NCI-H2227 (cell line): ENCODE results near the gene ATP5ME.
"Not testable (repeated sequence)": the region's sequence is repeated elsewhere in the genome, so short reads cannot be mapped to it uniquely, and the experiment has no call there.

Experiments used
- DNase-seq: peaks from one replicate; lab custom pipeline; 2025; ENCODE audit not compliant: unreplicated experiment; lab: John Stamatoyannopoulos, UW

Gene ATP5ME

GRCh38 chr4:635851-636627, 38.0 kb downstream of the ATP5ME start:
- DNase-seq: no peak

DNA sequence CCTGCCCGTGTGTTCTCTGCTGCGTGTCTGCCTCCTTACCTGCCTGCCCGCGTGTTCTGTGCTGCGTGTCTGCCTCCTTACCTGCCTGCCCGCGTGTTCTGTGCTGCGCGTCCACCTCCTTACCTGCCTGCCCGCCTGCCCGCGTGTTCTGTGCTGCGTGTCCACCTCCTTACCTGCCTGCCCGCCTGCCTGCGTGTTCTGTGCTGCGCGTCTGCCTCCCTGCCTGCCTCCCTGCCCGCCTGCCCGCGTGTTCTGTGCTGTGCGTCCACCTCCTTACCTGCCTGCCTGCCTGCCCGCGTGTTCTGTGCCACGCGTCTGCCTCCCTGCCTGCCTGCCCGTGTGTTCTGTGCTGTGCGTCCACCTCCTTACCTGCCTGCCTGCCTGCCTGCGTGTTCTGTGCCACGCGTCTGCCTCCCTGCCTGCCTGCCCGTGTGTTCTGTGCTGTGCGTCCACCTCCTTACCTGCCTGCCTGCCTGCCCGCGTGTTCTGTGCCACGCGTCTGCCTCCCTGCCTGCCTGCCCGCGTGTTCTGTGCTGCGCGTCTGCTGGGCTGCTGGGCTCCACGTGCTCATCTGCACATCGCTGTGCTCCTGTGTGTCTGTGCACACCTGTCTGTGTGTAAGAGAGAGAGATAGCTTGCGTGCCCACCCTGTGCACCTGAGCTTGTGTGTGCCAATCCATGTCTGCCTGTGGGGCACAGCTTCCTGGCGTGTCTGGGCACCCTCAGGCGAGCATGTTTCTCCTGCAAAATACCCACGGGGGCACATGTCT, 38.8 kb downstream of the ATP5ME start:
- not testable (repeated sequence) for DNase-seq

- no peak for DNase-seq
These were observed 39.5 kb downstream of the ATP5ME start for GRCh38 chr4:634599-634985.

- no peak for DNase-seq
These were observed 40.0 kb downstream of the ATP5ME start for GRCh38 chr4:633976-634598.

GRCh38 chr4:633406-633805, 40.7 kb downstream of the ATP5ME start:
- no peak for DNase-seq

DNA sequence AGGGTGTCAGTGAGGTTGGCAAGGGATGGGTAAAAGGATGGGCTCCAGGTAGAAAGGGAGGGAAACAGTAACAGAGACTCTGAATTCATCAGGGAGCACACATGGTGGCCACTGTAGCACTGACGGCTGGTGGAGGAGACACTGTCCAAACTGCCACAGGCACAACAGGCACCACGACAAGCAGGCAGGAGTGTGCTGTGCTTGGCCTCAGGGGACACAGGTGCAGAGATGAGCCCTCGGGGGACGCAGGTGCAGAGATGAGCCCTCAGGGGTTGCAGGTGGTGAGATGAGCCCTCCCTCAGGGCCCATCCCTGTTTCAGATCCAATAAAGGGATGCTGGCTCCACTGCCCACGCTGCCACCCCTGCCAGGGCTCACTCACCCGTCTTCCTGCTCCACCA, 41.1 kb downstream of the ATP5ME start:
- no peak for DNase-seq

DNA sequence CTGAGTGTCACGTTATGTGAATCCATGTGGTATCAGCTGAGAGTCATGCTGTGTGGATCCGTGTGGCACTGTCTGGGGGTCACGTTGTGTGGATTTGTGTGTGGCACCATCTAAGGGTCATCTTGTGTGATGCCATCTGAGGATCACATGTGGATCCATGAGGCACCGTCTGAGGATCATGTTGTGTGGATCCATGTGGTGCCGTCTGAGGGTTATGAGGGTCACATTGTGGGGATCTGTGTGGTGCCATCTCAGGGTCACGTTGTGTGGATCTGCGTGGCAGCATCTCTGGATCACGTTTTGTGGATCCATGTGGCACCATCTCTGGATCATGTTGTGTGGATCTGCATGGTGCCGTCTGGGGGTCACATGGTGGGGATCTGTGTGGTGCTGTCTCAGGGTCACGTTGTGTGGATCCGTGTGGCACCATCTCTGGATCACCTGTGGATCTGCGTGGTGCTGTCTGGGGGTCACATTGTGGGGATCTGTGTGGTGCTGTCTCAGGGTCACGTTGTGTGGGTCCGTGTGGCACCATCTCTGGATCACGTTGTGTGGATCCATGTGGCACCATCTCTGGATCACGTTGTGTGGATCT, 41.8 kb downstream of the ATP5ME start:
- DNase-seq: no peak

- no peak for DNase-seq
These were observed 43.4 kb downstream of the ATP5ME start for GRCh38 chr4:630656-631055.

GRCh38 chr4:629915-630641, 44.0 kb downstream of the ATP5ME start:
- no peak for DNase-seq

DNA sequence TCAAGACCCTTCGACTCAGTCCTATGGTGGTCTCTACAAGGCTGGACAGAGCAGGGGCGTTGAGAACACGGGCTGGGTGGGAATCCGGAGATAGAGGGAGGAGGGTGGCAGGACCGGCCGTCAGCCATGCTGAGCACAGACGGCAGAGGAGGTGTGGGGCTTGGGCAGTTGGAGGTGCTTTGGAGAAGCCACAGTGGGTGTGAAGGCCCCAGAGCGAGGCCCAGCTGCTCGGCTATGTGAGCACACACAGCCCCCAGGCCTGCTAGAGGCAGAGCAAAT, 44.5 kb downstream of the ATP5ME start:
- DNase-seq: no peak

- DNase-seq: no peak
These were observed 45.0 kb downstream of the ATP5ME start for GRCh38 chr4:628821-629635.

DNA sequence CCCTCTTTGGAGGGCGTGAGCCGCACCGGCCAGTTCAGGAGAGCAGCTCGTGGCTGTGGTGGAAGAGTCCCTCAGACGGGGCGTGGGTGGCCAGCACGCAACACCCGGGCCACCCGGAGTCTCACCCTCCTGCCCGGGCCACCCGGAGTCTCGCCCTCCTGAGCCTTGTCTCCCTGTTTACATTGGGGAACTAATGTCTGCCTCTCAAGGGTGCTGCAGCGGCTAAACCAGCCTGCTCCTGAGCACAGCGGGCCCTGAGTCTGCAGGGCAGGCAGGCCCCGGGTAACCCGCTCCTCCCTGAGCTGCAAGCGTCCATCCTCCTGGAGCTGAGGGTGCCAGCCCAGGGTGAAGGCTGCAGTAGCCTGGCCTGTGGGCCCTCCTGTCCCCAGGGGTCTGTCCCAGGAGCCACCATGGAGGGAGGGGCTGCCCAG, 45.8 kb downstream of the ATP5ME start:
- DNase-seq: no peak

GRCh38 chr4:627347-628125, 46.5 kb downstream of the ATP5ME start:
- no peak for DNase-seq

GRCh38 chr4:626201-627091, 47.6 kb downstream of the ATP5ME start:
- DNase-seq: no peak

DNA sequence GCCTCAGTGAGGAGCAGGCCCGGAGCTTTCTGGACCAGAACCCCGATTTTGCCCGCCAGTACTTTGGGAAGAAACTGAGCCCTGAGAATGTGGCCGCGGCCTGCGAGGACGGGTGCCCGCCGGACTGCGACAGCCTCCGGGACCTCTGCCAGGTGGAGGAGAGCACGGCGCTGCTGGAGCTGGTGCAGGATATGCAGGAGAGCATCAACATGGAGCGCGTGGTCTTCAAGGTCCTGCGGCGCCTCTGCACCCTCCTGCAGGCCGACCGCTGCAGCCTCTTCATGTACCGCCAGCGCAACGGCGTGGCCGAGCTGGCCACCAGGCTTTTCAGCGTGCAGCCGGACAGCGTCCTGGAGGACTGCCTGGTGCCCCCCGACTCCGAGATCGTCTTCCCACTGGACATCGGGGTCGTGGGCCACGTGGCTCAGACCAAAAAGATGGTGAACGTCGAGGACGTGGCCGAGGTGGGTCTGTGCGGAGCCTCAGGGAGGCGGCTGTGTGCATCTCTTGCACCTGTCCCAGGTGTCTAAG, 48.4 kb downstream of the ATP5ME start:
- DNase-seq: no peak

DNA sequence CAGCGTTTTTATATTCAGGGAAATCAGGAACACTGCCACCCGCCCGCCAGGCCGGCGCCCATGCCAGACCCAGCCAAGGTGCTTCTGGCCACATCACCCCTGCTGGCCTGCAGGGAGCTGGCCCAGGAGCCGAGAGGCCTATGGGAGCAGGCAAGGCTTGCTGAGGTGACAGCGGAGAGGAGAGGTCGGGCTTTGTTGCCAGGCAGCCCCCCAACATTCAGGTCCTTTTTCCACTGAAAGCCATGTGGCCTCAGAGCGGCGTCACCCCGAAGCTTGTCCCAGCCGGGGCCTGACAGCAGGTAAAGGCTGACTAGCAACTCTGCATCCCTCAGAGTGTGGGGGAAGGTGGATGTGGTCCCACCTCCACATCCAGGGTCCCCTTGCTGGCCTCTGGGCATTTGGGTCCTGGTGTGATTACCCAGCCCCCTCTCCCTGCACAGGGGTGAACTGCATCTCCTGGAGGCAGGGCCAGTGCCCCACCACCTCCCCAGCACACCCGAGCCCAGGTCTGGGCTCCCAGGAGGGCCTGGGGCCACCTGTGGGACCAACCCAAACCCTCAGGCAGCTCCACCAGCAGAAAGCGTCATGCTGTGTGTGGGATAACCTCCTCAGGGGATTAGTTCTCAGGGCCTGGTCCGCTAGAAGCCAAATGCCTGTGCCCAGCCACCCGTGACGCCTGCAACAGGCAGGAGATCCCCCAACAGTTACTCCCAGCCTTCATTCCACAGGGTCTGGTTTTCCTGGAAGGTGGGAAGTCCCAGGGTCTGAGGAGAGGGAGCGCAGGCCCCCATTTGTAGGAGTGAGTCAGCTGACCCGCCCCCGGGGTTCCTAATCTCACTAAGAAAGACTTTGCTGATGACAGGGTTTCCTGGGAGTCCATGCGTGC, 49.1 kb downstream of the ATP5ME start, which contains the start of gene PDE6B:
Gene PDE6B (plus strand): TSS at position 869 of the 886 bp plus-strand sequence. CDS start 54 bp downstream, outside the sequence.
- DNase-seq: no peak

DNA sequence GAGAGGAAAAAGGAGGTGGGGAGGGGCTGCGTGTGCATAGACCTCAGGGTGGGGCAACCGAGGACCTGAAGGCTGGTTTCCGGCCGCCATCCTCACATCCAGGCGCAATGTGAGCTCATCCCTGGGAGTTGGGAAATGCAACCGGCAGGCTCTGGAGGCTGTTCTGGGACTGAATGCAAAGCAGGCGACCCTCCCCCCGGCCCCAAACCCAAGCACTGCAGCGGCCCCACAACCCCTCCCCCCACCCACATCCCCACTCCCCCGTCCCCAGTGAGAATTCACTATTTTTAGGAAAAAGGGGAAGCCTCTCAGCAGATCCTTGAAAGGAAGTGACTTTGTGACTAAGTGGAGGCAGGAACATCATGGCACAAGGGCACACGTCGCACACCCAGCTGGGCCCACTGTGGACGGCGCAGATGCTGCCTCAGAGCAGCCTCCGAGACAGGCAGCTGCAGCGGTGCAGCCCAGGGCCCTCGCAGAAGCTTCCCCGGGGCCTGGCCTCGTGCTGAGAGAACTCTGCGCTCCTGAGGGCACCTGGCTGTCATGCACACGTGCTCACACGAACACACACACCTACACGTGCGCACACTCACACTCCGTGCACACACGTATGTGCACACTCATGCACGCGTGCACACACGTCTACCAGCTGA, 50.0 kb downstream of the ATP5ME start:
- DNase-seq: no peak
